TTC549 (cell line): ENCODE measurements around the gene BAZ1A.

Experiments used
- FAIRE-seq: peaks from 2 replicates; lab custom pipeline; 2012; peaks lifted over from hg19 to GRCh38; lab: Jason Lieb, UNC

Gene BAZ1A

GRCh38 chr14:34875031-34875922 lies at the start of gene BAZ1A:
Gene BAZ1A (minus strand): TSS chr14:34875360. CDS start chr14:34874604, 756 bp downstream.
- FAIRE-seq = peak; percentile 29

GRCh38 chr14:34920339-34920738 lies 45.2 kb upstream of the BAZ1A start:
- FAIRE-seq = no peak

GRCh38 chr14:34913619-34914018 lies 38.5 kb upstream of the BAZ1A start:
- FAIRE-seq = no peak

GRCh38 chr14:34912966-34913365 lies 37.8 kb upstream of the BAZ1A start:
- FAIRE-seq = no peak

GRCh38 chr14:34912182-34912581 lies 37.0 kb upstream of the BAZ1A start:
- FAIRE-seq = no peak

GRCh38 chr14:34911209-34912150 lies 36.3 kb upstream of the BAZ1A start:
- no peak for FAIRE-seq

- FAIRE-seq = no peak
These were observed 31.1 kb upstream of the BAZ1A start for GRCh38 chr14:34906287-34906686.

- no peak for FAIRE-seq
These were observed 20.1 kb upstream of the BAZ1A start for GRCh38 chr14:34895277-34895676.

GRCh38 chr14:34890937-34891336 lies 15.8 kb upstream of the BAZ1A start:
- FAIRE-seq = no peak

- FAIRE-seq = no peak
These were observed 13.0 kb upstream of the BAZ1A start for GRCh38 chr14:34888186-34888585.

- no peak for FAIRE-seq
These were observed 8.8 kb upstream of the BAZ1A start for GRCh38 chr14:34883954-34884353.

- FAIRE-seq = no peak
These were observed 652 bp downstream of the BAZ1A start for GRCh38 chr14:34874386-34875030.

- no peak for FAIRE-seq
These were observed 1.4 kb downstream of the BAZ1A start for GRCh38 chr14:34873589-34874385.

GRCh38 chr14:34872822-34873588 lies 2.2 kb downstream of the BAZ1A start:
- FAIRE-seq = no peak

GRCh38 chr14:34867199-34867598 lies 8.0 kb downstream of the BAZ1A start:
- FAIRE-seq = no peak

- FAIRE-seq = no peak
These were observed 9.1 kb downstream of the BAZ1A start for GRCh38 chr14:34865889-34866574.

- FAIRE-seq = no peak
These were observed 11.3 kb downstream of the BAZ1A start for GRCh38 chr14:34863844-34864243.

- no peak for FAIRE-seq
These were observed 16.4 kb downstream of the BAZ1A start for GRCh38 chr14:34858765-34859164.

- no peak for FAIRE-seq
These were observed 17.3 kb downstream of the BAZ1A start for GRCh38 chr14:34857689-34858449.
